Activated CD4-positive, alpha-beta T cell treated with anti-CD3 and anti-CD28 coated beads, Interleukin-2, amount 10 ng/mL, durations not matched to agents 24 days and 14 days (primary cell): ENCODE results near the gene CHD3. TPM values are rescaled to one million over a fixed set of nuclear protein-coding genes. Genes with fewer than 3 reads are reported as not detected.

Source experiments
- DNase-seq: peaks from one replicate; pipeline ENCODE4 v3.0.0; 2022
- H3K27ac Mint-ChIP-seq: one replicate; pipeline ENCODE4 v1.8.0; 2022; ENCODE audit warnings: mild to moderate bottlenecking, mixed read lengths
- H3K27me3 Mint-ChIP-seq: one replicate; pipeline ENCODE4 v1.8.0; 2022; ENCODE audit warnings: mixed read lengths
- H3K36me3 Mint-ChIP-seq: one replicate; pipeline ENCODE4 v1.8.0; 2022; ENCODE audit warnings: low read depth, mild to moderate bottlenecking, mixed read lengths
- H3K4me1 Mint-ChIP-seq: one replicate; pipeline ENCODE4 v1.8.0; 2021; ENCODE audit warnings: mixed read lengths
- H3K4me3 Mint-ChIP-seq: one replicate; pipeline ENCODE4 v1.8.0; 2022; ENCODE audit warnings: mild to moderate bottlenecking, moderate library complexity, mixed read lengths
- H3K9me3 Mint-ChIP-seq: one replicate; pipeline ENCODE4 v1.8.0; 2021; ENCODE audit warnings: mixed read lengths
- intact Hi-C: fragments of 100-400 bp; cut with micrococcal nuclease; formaldehyde crosslinking; loops from one replicate; pipeline ENCODE4 v1.15.1; 2023
- total RNA-seq: library from RNA; stranded (reverse); gene quantifications from 2 replicates; pipeline ENCODE4 v1.2.3, GENCODE V29; 2022

Gene CHD3
- total RNA-seq, 1 donor from 2014 or later: 158 TPM

- peaks cover 27% of the 10 kb centered on the region for H3K4me1 Mint-ChIP-seq
- H3K4me3 Mint-ChIP-seq: no peak overlapping the region
- intact Hi-C loops: loop anchor here (10.0 kb wide), 1 partner anchor 108 kb away; no protein-coding TSS in a partner anchor
- peaks cover 58% of the 10 kb centered on the region for H3K36me3 Mint-ChIP-seq
- no peaks in the 10 kb centered on the region for H3K27me3 Mint-ChIP-seq
- no peak overlapping the region for H3K27ac Mint-ChIP-seq
- DNase-seq: peak; percentile 57
- no peaks in the 10 kb centered on the region for H3K9me3 Mint-ChIP-seq
Measured at GRCh38 chr17:7852919-7853690, 35.5 kb upstream of the CHD3 start.

GRCh38 chr17:7853691-7854038, 34.9 kb upstream of the CHD3 start:
- peaks cover 27% of the 10 kb centered on the region for H3K4me1 Mint-ChIP-seq
- H3K27me3 Mint-ChIP-seq: no peaks in the 10 kb centered on the region
- peak overlapping the region; percentile 26 for H3K4me3 Mint-ChIP-seq
- intact Hi-C loops: loop anchor here (10.0 kb wide), 1 partner anchor 109 kb away; no protein-coding TSS in a partner anchor
- H3K36me3 Mint-ChIP-seq: peaks cover 56% of the 10 kb centered on the region
- DNase-seq: no peak
- no peak overlapping the region for H3K27ac Mint-ChIP-seq
- no peaks in the 10 kb centered on the region for H3K9me3 Mint-ChIP-seq

DNA sequence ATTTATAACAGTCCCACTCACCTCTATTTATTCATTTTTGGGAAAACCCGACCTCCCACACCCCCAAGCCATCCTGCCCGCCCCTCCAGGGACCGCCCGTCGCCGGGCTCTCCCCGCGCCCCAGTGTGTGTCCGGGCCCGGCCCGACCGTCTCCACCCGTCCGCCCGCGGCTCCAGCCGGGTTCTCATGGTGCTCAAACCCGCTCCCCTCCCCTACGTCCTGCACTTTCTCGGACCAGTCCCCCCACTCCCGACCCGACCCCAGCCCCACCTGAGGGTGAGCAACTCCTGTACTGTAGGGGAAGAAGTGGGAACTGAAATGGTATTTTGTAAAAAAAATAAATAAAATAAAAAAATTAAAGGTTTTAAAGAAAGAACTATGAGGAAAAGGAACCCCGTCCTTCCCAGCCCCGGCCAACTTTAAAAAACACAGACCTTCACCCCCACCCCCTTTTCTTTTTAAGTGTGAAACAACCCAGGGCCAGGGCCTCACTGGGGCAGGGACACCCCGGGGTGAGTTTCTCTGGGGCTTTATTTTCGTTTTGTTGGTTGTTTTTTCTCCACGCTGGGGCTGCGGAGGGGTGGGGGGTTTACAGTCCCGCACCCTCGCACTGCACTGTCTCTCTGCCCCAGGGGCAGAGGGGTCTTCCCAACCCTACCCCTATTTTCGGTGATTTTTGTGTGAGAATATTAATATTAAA, 34.4 kb upstream of the CHD3 start:
- intact Hi-C loops: loop anchor here (10.0 kb wide), 1 partner anchor 109 kb away; no protein-coding TSS in a partner anchor
- no peaks in the 10 kb centered on the region for H3K27me3 Mint-ChIP-seq
- peaks cover 30% of the 10 kb centered on the region for H3K4me1 Mint-ChIP-seq
- peaks cover 61% of the 10 kb centered on the region for H3K36me3 Mint-ChIP-seq
- H3K9me3 Mint-ChIP-seq: no peaks in the 10 kb centered on the region
- H3K27ac Mint-ChIP-seq: no peak overlapping the region
- no peak for DNase-seq
- H3K4me3 Mint-ChIP-seq: peak overlapping the region; percentile 26

DNA sequence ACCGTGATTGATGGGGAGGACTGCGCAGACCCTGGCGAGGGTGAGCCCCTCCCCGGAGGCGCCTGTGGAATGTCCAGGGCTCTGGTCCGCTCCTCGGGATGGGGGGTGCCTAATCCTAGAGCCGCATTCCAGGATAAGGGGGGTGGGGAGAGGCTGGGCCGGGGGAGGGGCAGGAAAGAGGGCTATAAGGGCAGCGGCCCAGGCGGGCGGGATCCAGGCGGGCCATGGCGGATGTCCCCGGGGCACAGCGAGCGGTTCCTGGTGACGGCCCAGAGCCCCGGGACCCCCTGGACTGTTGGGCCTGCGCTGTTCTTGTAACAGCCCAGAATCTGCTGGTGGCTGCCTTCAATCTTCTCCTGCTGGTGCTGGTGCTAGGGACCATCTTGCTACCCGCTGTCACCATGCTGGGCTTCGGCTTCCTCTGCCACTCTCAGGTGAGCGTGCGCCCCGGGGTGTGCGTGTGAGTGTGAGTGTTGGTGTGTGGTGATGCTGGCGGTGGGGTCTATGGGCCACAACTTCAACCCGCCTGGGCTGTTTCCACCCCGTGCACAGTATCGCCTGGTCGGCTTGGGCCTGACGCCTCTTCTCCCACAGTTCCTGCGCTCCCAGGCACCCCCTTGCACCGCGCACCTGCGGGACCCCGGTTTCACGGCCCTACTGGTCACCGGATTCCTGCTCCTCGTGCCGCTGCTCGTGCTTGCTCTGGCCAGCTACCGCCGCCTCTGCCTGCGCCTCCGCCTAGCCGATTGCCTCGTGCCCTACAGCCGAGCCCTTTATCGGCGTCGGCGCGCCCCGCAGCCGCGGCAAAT, 33.5 kb upstream of the CHD3 start, which contains the start of gene TMEM88:
TSS of gene TMEM88 (plus strand) at position 216 of the 809 bp plus-strand sequence. CDS start at position 225, 9 bp downstream.
- Mint-ChIP-seq H3K36me3 (peaks cover 60% of the 10 kb centered on the region), H3K27me3 (no peaks in the 10 kb centered on the region), H3K4me1 (peaks cover 31% of the 10 kb centered on the region), H3K4me3 (peak within 1 kb of the TSS; percentile 26), H3K27ac (peak within 1 kb of the TSS; percentile 62), H3K9me3 (no peaks in the 10 kb centered on the region)
- DNase-seq: peak; percentile 62
- intact Hi-C loops: loop anchor here (10.0 kb wide), 1 partner anchor 110 kb away; no protein-coding TSS in a partner anchor

GRCh38 chr17:7855660-7856010, 33.0 kb upstream of the CHD3 start:
- Mint-ChIP-seq H3K4me3 (no peak overlapping the region), H3K27me3 (no peaks in the 10 kb centered on the region), H3K36me3 (peaks cover 56% of the 10 kb centered on the region), H3K9me3 (no peaks in the 10 kb centered on the region), H3K4me1 (peaks cover 30% of the 10 kb centered on the region), H3K27ac (peak overlapping the region; percentile 62)
- intact Hi-C loops: loop anchor here (2.0 to 10.0 kb wide), 2 partner anchors 111 to 201 kb away; no protein-coding TSS in a partner anchor
- no peak for DNase-seq

DNA sequence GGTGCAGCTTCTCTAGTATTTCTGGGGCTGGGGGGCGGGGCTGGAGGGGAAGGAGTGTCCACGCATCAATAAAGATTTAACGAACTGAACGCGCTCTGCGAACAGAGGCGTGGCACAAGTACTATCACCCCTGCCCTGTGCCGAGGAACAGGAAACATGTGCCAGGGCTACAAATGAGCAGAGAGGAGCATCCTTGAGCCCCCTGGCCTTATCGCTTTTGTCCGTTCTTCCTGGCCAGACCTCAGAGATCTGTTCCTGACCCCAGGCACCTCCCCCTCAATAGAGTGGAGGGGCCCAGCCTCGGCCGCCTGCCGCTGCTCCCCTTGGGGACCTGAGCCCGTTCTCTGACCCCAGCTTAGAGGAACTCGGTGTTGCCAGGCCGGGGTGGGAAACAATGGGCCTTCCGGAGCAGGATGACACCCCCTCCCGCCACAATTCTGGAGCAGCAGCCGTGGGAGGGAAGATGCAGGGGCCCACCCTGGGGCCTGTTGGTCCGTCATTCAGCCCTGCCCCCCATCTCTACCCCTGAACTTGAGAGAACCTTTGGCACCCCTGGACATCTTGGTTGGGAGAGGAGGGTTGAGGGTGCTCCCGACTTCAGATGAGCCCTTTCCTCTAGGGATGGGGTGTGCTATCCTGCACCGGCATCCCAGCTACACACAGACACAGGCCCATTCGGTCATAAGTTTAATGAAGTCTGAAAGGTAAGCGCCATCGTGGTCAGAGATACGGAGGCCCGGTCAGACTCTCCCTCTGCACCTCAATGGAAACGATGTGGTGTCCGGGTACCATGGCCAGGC, 32.4 kb upstream of the CHD3 start:
- Mint-ChIP-seq H3K4me3 (no peak overlapping the region), H3K27ac (peak overlapping the region; percentile 62), H3K36me3 (peaks cover 56% of the 10 kb centered on the region), H3K9me3 (no peaks in the 10 kb centered on the region), H3K4me1 (peaks cover 24% of the 10 kb centered on the region), H3K27me3 (no peaks in the 10 kb centered on the region)
- intact Hi-C loops: loop anchor here (2.0 to 10.0 kb wide), 2 partner anchors 111 to 201 kb away; no protein-coding TSS in a partner anchor
- DNase-seq: peak; percentile 72

GRCh38 chr17:7856811-7857712, 31.5 kb upstream of the CHD3 start, which contains the start of gene NAA38:
TSS of gene NAA38 (minus strand) at chr17:7857559. CDS start at chr17:7857463, 96 bp downstream.
- intact Hi-C loops: loop anchor here (1.0 to 10.0 kb wide), 7 partner anchors 15 to 200 kb away; partner anchors contain the start of gene CNTROB
- Mint-ChIP-seq H3K4me1 (peaks cover 16% of the 10 kb centered on the region), H3K27me3 (no peaks in the 10 kb centered on the region), H3K36me3 (peaks cover 53% of the 10 kb centered on the region), H3K9me3 (no peaks in the 10 kb centered on the region), H3K27ac (no peak within 1 kb of the TSS), H3K4me3 (no peak within 1 kb of the TSS)
- DNase-seq: peak; percentile 98

DNA sequence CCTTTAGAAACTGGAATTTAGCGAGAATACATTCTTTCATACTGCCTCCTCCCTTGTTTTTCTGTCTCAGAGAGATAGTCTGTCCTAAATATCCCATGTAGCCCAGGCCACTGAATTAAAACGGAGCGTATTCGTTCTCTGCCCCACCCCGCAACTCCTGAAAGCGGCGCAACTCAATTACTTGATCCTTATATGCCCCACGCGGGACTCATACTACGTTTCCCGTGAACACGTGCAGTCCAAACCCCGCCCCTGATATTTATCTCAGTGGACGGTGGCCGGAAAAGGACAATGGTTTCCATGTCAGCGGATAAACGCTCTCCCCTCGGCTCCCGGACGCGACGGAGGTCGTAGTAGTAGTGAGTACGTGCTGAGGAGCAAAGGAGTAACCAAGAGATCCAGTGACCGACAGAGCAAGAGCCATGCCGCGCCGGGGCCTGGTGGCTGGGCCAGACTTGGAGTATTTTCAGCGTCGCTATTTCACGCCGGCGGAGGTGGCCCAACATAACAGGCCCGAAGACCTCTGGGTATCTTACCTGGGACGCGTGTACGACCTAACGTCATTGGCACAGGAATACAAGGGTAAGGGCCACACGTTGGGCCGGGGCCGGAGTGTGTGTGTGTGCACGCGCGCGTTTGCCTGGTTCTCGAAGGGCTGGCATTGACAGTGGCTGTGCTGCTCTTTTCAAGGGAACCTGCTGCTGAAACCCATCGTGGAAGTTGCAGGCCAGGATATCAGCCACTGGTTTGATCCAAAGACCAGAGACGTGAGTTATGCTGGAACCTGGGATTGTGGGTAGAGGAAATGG, 30.7 kb upstream of the CHD3 start, which contains the start of gene CYB5D1:
TSS of gene CYB5D1 (plus strand) at position 291 of the 809 bp plus-strand sequence. CDS start at position 423, 132 bp downstream.
- peaks cover 48% of the 10 kb centered on the region for H3K36me3 Mint-ChIP-seq
- H3K27ac Mint-ChIP-seq: no peak within 1 kb of the TSS
- DNase-seq: peak; percentile 97
- peaks cover 18% of the 10 kb centered on the region for H3K4me1 Mint-ChIP-seq
- H3K27me3 Mint-ChIP-seq: no peaks in the 10 kb centered on the region
- intact Hi-C loops: loop anchor here (1.0 to 10.0 kb wide), 7 partner anchors 16 to 199 kb away; partner anchors contain the start of gene CNTROB
- H3K9me3 Mint-ChIP-seq: no peaks in the 10 kb centered on the region
- no peak within 1 kb of the TSS for H3K4me3 Mint-ChIP-seq

DNA sequence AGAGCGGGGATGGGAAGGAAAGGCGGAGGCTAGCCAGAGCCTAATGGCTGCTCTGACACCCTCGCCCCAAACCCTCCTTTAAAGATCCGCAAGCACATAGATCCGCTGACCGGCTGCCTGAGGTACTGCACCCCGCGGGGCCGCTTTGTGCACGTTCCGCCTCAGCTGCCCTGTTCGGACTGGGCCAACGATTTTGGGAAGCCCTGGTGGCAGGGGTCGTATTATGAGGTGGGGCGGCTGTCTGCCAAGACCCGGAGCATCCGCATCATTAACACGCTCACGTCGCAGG, 30.1 kb upstream of the CHD3 start:
- Mint-ChIP-seq H3K9me3 (no peaks in the 10 kb centered on the region), H3K4me3 (no peak overlapping the region), H3K27ac (no peak overlapping the region), H3K4me1 (peaks cover 18% of the 10 kb centered on the region), H3K36me3 (peaks cover 46% of the 10 kb centered on the region), H3K27me3 (no peaks in the 10 kb centered on the region)
- peak; percentile 72 for DNase-seq
- intact Hi-C loops: loop anchor here (10.0 kb wide), 1 partner anchor 114 kb away; no protein-coding TSS in a partner anchor

DNA sequence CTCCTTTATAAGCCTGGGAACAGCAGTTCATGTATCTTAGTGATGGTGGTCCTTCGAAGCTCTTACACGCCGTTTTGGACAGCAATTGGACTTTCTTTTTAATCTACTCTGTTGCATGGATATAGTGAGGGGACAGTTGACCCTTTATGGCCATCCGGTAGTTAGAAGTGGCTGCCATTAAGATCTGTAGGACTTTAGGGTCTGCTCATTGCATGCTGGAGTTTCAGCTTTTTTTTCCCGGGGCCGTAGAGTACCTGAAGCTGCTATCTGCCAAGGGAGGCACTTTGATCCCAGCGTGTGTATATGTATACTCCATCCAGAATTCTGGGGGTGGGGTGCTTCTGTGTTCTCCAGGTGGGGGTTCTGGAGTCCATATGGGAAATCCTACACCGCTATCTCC, 29.6 kb upstream of the CHD3 start:
- intact Hi-C loops: loop anchor here (10.0 kb wide), 1 partner anchor 114 kb away; no protein-coding TSS in a partner anchor
- H3K36me3 Mint-ChIP-seq: peaks cover 45% of the 10 kb centered on the region
- no peaks in the 10 kb centered on the region for H3K9me3 Mint-ChIP-seq
- peaks cover 16% of the 10 kb centered on the region for H3K4me1 Mint-ChIP-seq
- no peak overlapping the region for H3K27ac Mint-ChIP-seq
- no peaks in the 10 kb centered on the region for H3K27me3 Mint-ChIP-seq
- no peak overlapping the region for H3K4me3 Mint-ChIP-seq
- no peak for DNase-seq

DNA sequence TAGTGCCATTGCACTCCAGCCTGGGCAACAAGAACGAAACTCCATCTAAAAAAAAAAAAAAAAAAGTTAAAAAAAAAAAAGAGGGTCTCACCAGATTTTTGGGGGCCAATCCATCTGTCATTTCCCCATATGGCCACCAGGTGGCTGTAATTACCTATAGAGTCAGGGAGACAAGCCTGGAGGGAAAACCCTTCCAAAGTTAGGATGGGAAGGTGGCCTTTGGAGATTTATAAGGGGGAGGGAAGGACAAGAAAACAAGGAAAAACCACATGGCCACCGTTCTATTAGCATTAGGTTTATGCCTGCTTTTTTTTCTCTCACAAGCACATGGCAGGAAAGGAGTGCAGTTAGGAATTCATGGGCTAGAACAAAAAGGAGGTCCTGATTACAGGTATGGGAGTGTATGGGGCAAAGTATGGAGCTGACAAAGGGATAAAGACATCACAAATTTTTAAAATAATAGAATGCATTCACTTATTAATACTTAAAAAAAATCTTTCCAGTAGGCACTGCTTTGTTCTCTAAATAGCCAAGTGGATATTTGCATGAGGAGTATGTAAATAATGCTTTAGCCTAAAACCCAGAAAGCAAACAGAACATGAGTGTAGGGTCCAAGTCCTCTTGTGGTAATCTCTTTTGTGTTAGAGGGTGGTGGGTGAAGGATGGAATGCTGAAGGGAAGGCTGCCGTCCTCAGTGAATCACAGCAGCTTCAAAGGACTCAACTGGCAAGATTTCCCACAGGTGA, 25.7 kb upstream of the CHD3 start:
- DNase-seq: peak; percentile 85
- H3K36me3 Mint-ChIP-seq: peaks cover 52% of the 10 kb centered on the region
- intact Hi-C loops: loop anchor here (2.0 kb wide), 1 partner anchor 126 kb away; no protein-coding TSS in a partner anchor
- peaks cover 26% of the 10 kb centered on the region for H3K4me1 Mint-ChIP-seq
- no peaks in the 10 kb centered on the region for H3K9me3 Mint-ChIP-seq
- H3K27me3 Mint-ChIP-seq: no peaks in the 10 kb centered on the region
- peak overlapping the region; percentile 8 for H3K27ac Mint-ChIP-seq
- H3K4me3 Mint-ChIP-seq: no peak overlapping the region
